ENCODE data around the gene KCNK3. TPM values are rescaled to one million over a fixed set of nuclear protein-coding genes. Genes with fewer than 3 reads are reported as not detected.

KCNK3 gene
- total and polyA plus RNA-seq, 2 donors (not counting 3 experiments of a cell fraction or from before 2014, with no cell fraction given): not detected

- Histone ChIP-seq H3K9me1 (replicated peaks; ENCODE audit: control insufficient read depth, extremely low read depth, insufficient read depth, low read length) (no peaks in the 10 kb centered on the region), H3K79me2 (ENCODE audit: control insufficient read depth, insufficient read depth, low read length) (no peaks in the 10 kb centered on the region), H3K4me2 (ENCODE audit: insufficient read depth, low read length) (no peak overlapping the region), H3K36me3 (ENCODE audit: control insufficient read depth in 2 of 2, extremely low read depth in 1 of 2, insufficient read depth in 2 of 2, low read length in 2 of 2) (no peaks in the 10 kb centered on the region), H3K4me1 (ENCODE audit: control insufficient read depth, extremely low read depth, insufficient read depth, low read length) (peaks cover 4% of the 10 kb centered on the region), H3K27me3 (ENCODE audit: control insufficient read depth in 2 of 2, insufficient read depth in 2 of 2, low read length in 2 of 2) (no peaks in the 10 kb centered on the region), H3K9ac (replicated peaks; ENCODE audit: extremely low read depth, insufficient read depth, low read length) (no peak overlapping the region), H3K9me3 (replicated peaks; ENCODE audit: control insufficient read depth, insufficient read depth, low read length) (no peaks in the 10 kb centered on the region), H4K20me1 (replicated peaks; ENCODE audit: control insufficient read depth, extremely low read depth, insufficient read depth, low read length) (no peaks in the 10 kb centered on the region), H2AFZ (ENCODE audit: low read depth, low read length) (no peak overlapping the region), H3K27ac (ENCODE audit: insufficient read depth, low read depth, low read length) (no peak overlapping the region), H3K4me3 (replicated peaks in 1 of 3; ENCODE audit: insufficient read depth in 1 of 3, low read depth in 1 of 3, low read length in 3 of 3) (no peak overlapping the region)
- dilution Hi-C loops (cut with MboI; ENCODE audit: extremely low pct_ligation_motif_present, low sequenced_read_pairs) (no loop called here), intact Hi-C loops (cut with micrococcal nuclease) (no loop called here)
- FAIRE-seq: no peak
- TF ChIP-seq JUN (IDR thresholded peaks at IDR 0.05; ENCODE audit: borderline replicate concordance, insufficient read depth, insufficient read length, low read depth) (no peak), MYC (IDR thresholded peaks at IDR 0.05; ENCODE audit: low read depth, low read length) (no peak), CTCF (IDR thresholded peaks at IDR 0.05; ENCODE audit: extremely low read depth in 1 of 2, insufficient read depth in 1 of 2, low read depth in 1 of 2, low read length in 2 of 2) (no peak), GATA2 (IDR thresholded peaks at IDR 0.05; ENCODE audit: insufficient read depth, insufficient read length, low read depth, low read length) (no peak), POLR2A (IDR thresholded peaks at IDR 0.05; ENCODE audit: low read depth, low read length) (no peak), EZH2 (IDR thresholded peaks at IDR 0.05; ENCODE audit: borderline replicate concordance, low read depth, low read length, severe bottlenecking) (no peak), POLR2AphosphoS5 (IDR thresholded peaks at IDR 0.05; ENCODE audit: insufficient read depth, low read depth, low read length) (no peak), FOS (IDR thresholded peaks at IDR 0.05; ENCODE audit: borderline replicate concordance, insufficient read depth, low read length) (no peak)
- BruUV-seq (replicated peaks): no TSS peak
- no peak for DNase-seq (ENCODE audit: low read depth, low spot score)
- CTCF ChIA-PET: interaction anchor here (0.9 to 1.7 kb wide), 4 partner anchors 11 to 24 kb away, joined by 3 to 4 read pairs (median 4); no protein-coding TSS in a partner anchor
- POLR2A ChIA-PET: no interaction called here
These were observed 28.9 kb downstream of the KCNK3 start for GRCh38 chr2:26721115-26722032.

Measured in endothelial cell of umbilical vein (primary cell).